Peyer's patch (tissue), 4 donors: Measurements from ENCODE around the gene ANAPC15. TPM values are rescaled to one million over a fixed set of nuclear protein-coding genes. Genes with fewer than 3 reads are reported as not detected.
"Not testable (repeated sequence)": the region's sequence is repeated elsewhere in the genome, so short reads cannot be mapped to it uniquely, and the experiment has no call there.

Experiments
- DNase-seq, 3 donors: peaks; one replicate each; pipeline ENCODE4 v3.0.0-alpha.2; 2017 to 2019
- H3K27ac ChIP-seq, 4 donors: fragments of 200-600 bp; sonication (generic); one replicate each; pipeline ENCODE4 v1.5.1; 2016 to 2019
- H3K27me3 ChIP-seq, 2 donors: fragments of 200-600 bp; sonication (generic); one replicate each; pipeline ENCODE4 v1.5.1; 2019
- H3K36me3 ChIP-seq, 3 donors: fragments of 200-600 bp; sonication (generic); one replicate each; pipeline ENCODE4 v1.5.1; 2016 to 2019
- H3K4me1 ChIP-seq, 4 donors: fragments of 200-600 bp; sonication (generic); one replicate each; pipeline ENCODE4 v1.5.1; 2016 to 2019
- H3K4me3 ChIP-seq, 4 donors: fragments of 200-600 bp; sonication (generic); 1 replicate in 3 of 4; 2 replicates in 1 of 4; pipeline ENCODE4 v1.5.1; 2016 to 2019; ENCODE audit warnings: mild to moderate bottlenecking in 1 of 4
- H3K9me3 ChIP-seq, 4 donors: fragments of 200-600 bp; sonication (generic); one replicate each; pipeline ENCODE4 v1.5.1; 2016 to 2019; ENCODE audit warnings: mild to moderate bottlenecking in 1 of 4
- POLR2A ChIP-seq, 2 donors: fragments of 450-650 bp; IDR thresholded peaks; one replicate each; pipeline ENCODE4 v1.5.1; 2017; ENCODE audit warnings: antibody characterized with exemption in 2 of 2, mild to moderate bottlenecking in 2 of 2, moderate library complexity in 2 of 2
- total RNA-seq, 4 donors: library from RNA; depleted of rRNA; stranded (reverse); fragments of >200 nt; gene quantifications; one replicate each; pipeline ENCODE4 v1.1.0, GENCODE V29; 2016
- TF ChIP-seq, protein P1 (sequence below), 6 experiments: fragments of 450-650 bp in 4 of 6; fragments of 200-600 bp in 2 of 6; sonication (generic) in 1 of 6; IDR thresholded peaks; one replicate each; pipeline ENCODE4 v1.5.1; 2017 to 2019; ENCODE audit warnings: antibody characterized with exemption in 6 of 6, mild to moderate bottlenecking in 3 of 6, moderate library complexity in 1 of 6

The ANAPC15 gene
- 10 to 100 TPM; 24.5 to 56.1 (median 43.0) TPM for total RNA-seq

DNA sequence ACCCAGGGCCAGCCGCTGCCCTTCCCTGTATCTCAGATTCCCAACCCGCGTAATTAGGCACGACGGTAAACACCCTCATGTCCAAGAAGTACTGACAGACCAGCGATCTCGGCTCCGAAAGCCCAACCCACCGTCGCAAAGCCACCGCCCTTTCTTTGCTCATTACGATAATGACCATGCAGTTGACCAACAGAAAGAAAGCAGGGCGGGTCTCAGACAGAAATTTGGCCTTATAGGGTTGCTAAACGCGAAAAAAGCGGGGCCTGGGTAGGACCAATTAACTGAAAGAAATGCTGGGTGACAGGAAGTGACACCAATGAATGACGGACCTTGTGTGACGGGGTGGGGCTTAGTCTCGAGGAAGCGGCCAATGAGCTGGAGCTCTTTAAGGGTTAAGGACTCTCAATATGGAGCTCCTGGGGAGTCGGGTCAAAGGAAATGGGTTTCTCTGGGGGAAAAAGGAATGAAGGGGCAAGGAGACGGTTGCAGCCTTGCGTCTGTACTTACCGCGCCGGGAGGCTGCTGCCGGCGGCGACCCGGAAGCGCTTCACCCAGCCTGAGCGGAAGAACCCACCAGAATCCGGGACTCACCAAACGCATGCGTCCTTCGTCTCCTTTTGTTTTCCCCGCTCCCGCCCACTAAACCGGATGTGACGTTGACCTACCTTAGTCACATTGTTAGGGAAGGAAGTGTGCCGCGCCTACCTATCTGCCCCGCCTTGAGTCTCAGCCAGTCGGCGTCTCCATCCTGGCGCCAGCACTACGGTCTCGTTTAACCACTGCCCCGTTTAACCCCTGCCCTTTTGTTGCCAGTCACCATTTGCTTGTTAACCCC lies at the start of gene ANAPC15:
TSS of gene ANAPC15 (minus strand) at position 553 of the 835 bp plus-strand sequence. CDS start 1,419 bp downstream, outside the sequence.
- Histone ChIP-seq H3K4me1 (peaks cover 0 to 15% (median 3%) of the 10 kb centered on the region in 4 donors), H3K4me3 (peak within 1 kb of the TSS; percentile 61 to 83 (median 71)), H3K27ac (peak within 1 kb of the TSS; percentile 92 to 99 (median 96)), H3K36me3 (peaks cover 0 to 10% (median 0%) of the 10 kb centered on the region in 3 donors), H3K9me3 (no peaks in the 10 kb centered on the region), H3K27me3 (no peaks in the 10 kb centered on the region)
- DNase-seq: peak; percentile 96 to 100 (median 100)
- TF ChIP-seq, protein P1, sequence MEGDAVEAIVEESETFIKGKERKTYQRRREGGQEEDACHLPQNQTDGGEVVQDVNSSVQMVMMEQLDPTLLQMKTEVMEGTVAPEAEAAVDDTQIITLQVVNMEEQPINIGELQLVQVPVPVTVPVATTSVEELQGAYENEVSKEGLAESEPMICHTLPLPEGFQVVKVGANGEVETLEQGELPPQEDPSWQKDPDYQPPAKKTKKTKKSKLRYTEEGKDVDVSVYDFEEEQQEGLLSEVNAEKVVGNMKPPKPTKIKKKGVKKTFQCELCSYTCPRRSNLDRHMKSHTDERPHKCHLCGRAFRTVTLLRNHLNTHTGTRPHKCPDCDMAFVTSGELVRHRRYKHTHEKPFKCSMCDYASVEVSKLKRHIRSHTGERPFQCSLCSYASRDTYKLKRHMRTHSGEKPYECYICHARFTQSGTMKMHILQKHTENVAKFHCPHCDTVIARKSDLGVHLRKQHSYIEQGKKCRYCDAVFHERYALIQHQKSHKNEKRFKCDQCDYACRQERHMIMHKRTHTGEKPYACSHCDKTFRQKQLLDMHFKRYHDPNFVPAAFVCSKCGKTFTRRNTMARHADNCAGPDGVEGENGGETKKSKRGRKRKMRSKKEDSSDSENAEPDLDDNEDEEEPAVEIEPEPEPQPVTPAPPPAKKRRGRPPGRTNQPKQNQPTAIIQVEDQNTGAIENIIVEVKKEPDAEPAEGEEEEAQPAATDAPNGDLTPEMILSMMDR (IDR thresholded peaks at IDR 0.05): no peak
- peak; percentile 92 to 96 for TF ChIP-seq POLR2A (IDR thresholded peaks at IDR 0.05)

DNA sequence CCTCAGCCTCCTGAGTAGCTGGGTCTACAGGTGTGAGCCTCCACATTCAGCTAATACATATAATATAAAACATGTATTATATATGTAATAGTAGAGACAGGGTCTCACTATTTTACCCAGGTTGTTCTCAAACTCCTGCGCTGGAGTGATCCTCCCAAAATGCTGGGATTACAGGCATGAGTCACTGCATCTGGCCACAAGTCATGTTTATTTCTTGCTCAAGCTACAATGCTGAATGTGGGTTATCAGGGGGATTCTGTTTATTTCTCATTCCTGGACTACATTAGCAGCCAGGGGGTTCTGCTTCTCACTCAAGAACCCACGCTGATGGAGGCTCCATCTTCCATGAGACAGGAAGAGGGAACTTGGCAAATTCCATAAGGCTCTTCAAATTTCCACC lies 47.8 kb upstream of the ANAPC15 start:
- Histone ChIP-seq H3K27ac (no peak overlapping the region), H3K36me3 (no peaks in the 10 kb centered on the region), H3K4me1 (no peaks in the 10 kb centered on the region), H3K4me3 (no peak overlapping the region), H3K9me3 (no peaks in the 10 kb centered on the region), H3K27me3 (no peaks in the 10 kb centered on the region)
- no peak for TF ChIP-seq POLR2A (IDR thresholded peaks at IDR 0.05)
- TF ChIP-seq, protein P1 (IDR thresholded peaks at IDR 0.05): no peak
- no peak for DNase-seq

DNA sequence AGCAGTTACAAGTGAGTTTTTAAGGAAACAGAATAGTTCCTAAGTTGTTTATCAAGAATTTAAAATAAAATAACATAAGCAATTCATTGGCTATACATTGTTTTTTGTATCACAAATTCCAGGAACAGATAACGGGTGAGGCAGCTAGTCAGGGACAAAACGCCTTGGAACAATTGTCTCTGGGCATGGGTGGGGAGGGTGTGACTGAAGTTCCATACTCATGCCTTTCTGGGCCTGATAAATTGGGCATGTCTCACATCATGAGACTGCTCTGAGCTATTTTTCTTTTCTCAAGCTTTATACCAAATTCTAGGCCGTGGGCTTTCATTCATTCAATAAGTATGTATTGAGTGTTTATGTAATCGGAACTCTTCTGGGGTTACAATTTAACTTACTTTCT lies 44.6 kb upstream of the ANAPC15 start:
- no peaks in the 10 kb centered on the region for H3K9me3 ChIP-seq
- no peak overlapping the region for H3K27ac ChIP-seq
- TF ChIP-seq, protein P1 (IDR thresholded peaks at IDR 0.05): no peak
- TF ChIP-seq POLR2A (IDR thresholded peaks at IDR 0.05): no peak
- no peaks in the 10 kb centered on the region for H3K4me1 ChIP-seq
- no peaks in the 10 kb centered on the region for H3K36me3 ChIP-seq
- DNase-seq: no peak
- no peaks in the 10 kb centered on the region for H3K27me3 ChIP-seq
- H3K4me3 ChIP-seq: no peak overlapping the region

DNA sequence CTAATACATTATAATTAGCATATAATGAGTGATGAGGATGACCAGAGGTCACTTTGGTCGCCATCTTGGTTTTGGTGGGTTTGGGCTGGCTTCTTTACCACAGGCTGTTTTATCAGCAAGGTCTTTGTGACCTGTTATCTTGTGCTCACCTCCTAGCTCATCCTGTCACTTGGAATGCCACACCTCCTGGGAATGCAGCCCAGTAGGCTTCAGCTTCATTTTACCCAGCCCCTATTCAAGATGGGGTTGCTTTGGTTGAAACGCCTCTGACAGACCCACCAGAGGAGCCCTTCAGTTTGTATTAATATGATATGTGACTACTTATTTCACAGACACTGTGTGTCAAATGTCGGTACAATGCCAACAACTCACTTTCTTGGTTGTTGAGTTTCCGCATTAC lies 43.3 kb upstream of the ANAPC15 start:
- Histone ChIP-seq H3K9me3 (no peaks in the 10 kb centered on the region), H3K27ac (no peak overlapping the region), H3K36me3 (no peaks in the 10 kb centered on the region), H3K4me1 (no peaks in the 10 kb centered on the region), H3K4me3 (no peak overlapping the region), H3K27me3 (no peaks in the 10 kb centered on the region)
- no peak for DNase-seq
- TF ChIP-seq, protein P1 (IDR thresholded peaks at IDR 0.05): no peak
- no peak for TF ChIP-seq POLR2A (IDR thresholded peaks at IDR 0.05)

DNA sequence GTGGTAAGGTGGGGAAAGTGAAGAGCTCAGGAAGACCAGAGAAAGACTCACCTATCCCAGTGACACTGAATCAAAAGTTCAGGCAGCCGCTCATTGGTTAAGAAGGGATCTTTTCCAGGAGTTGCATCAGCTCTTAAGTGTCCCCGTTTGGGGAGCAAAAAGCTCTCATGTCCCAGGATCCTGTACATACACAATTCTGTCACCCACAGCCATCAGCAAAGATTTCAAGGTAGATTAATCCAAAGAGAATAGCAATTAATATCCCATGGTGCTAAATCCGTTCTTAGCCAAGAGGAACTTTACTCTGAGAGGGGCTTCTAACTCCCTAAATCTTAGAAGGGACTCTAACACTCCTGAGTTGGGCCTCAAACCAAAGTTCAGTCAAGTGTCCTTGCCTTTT lies 42.3 kb upstream of the ANAPC15 start:
- H3K4me1 ChIP-seq: no peaks in the 10 kb centered on the region
- no peaks in the 10 kb centered on the region for H3K36me3 ChIP-seq
- DNase-seq: no peak
- no peak overlapping the region for H3K27ac ChIP-seq
- no peak for TF ChIP-seq POLR2A (IDR thresholded peaks at IDR 0.05)
- TF ChIP-seq, protein P1 (IDR thresholded peaks at IDR 0.05): no peak
- H3K27me3 ChIP-seq: no peaks in the 10 kb centered on the region
- H3K4me3 ChIP-seq: no peak overlapping the region
- no peaks in the 10 kb centered on the region for H3K9me3 ChIP-seq

DNA sequence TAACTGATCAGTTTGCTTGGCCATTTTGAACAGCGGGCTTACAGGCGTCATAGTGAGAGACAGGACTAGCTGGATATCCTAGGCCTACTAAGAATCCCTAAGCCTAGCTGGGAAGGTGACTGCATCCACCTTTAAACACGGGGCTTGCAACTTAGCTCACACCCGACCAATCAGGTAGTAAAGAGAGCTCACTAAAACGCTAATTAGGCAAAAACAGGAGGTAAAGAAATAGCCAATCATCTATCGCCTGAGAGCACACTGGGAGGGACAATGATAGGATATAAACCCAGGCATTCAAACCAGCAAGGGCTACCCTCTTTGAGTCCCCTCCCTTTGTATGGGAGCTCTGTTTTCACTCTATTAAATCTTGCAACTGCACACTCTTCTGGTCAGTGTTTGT lies 41.4 kb upstream of the ANAPC15 start:
- DNase-seq, H3K27me3 ChIP-seq, H3K4me1 ChIP-seq, H3K9me3 ChIP-seq, H3K4me3 ChIP-seq, H3K36me3 ChIP-seq, H3K27ac ChIP-seq: not testable (repeated sequence)
